Measurements from ENCODE around the gene GNA14.
"Not testable (repeated sequence)": the region's sequence is repeated elsewhere in the genome, so short reads cannot be mapped to it uniquely, and the experiment has no call there.

GNA14 gene

GRCh38 chr9:77643871-77644270 is 4.3 kb downstream of the GNA14 start:
- DNase-seq (ENCODE audit: low read depth): no peak

DNA sequence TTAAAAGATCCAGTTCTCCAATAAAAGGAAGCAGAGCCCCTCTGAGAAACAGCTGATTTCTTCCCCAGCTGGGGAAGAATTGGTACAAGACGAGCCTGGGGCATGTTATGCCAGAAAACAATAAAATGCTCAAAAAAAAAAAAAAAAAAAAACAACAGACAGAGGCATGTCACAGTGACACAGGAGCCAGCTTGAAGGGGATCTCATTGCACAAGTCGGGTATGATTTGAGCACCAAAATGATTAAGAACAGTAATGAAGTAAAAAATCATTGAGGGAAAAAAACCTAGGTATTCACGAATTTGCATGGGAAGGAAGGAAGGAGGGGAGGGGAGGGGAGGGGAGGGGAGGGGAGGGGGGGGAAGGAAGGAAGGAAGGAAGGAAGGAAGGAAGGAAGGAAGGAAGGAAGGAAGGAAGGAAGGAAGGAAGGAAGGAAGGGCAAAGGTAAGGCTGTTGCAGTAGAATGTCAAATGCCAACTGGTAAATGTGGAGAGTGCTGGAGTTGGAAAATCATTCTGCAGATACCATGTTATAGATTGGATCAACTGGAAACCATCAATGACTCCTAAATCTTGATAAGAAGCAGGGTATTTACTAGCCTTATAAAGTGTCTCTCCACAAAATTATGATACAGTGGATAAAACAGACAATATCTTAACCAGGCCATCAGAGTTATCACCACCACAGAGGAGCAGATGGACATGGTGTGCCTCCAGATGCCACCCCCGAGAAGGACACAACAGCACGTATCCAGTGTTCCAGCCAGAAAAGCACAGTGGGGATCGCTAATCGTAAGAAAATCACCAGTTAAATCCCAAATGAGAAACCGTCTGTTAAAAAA is 7.2 kb downstream of the GNA14 start:
- DNase-seq (ENCODE audit: low read depth): no peak

DNA sequence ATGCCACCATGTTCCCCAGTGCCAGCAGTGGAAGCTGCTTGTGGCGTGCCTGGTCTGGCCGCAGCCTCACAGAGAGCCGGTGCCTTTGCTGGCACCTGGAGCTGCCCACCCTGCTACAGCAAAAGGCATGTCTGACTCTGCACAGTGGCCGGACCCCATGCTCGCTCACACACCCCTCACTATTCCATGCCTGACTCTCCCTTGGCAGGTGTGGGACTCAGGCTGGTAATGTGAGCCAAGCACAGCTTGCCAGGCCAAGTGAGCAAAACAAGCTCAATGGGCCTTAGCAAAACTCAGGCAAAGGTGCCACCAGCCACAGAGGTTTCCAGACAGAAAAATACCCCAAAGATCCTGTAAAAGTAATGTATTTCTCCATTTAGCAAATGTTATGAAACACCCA is 15.5 kb downstream of the GNA14 start:
- no peak for DNase-seq (ENCODE audit: low read depth)

DNA sequence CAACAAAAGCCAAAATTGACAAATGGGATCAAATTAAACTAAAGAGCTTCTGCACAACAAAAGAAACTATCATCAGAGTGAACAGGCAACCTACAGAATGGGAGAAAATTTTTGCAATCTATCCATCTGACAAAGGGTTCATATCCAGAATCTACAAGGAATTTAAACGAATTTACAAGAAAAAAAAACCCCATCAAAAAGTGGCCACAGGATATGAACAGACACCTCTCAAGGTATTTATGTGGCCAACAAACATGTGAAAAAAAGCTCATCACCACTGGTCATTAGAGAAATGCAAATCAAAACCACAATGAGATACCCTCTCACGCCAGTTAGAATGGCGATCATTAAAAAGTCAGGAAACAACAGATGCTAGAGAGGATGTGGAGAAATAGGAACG is 19.3 kb downstream of the GNA14 start:
- DNase-seq (ENCODE audit: low read depth): not testable (repeated sequence)

DNA sequence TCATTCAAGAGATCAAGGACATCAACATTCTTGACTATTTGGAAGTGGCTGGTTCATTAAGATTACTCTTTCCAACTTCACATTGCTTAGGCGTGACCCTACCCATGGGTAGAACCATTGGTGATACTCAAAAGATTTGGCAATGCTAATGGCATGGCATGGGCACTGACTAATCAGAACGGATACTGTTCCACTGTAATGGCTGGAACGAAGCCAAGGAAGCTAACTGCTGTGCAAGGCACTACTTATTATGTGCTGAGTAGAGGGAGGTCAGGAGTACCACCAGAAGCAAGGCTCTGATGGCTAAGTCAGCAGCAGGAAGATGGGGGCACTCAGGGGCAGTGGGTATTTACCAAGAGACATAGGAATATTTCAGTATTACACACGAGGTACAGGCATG is 31.9 kb downstream of the GNA14 start:
- DNase-seq (ENCODE audit: low read depth): no peak

DNA sequence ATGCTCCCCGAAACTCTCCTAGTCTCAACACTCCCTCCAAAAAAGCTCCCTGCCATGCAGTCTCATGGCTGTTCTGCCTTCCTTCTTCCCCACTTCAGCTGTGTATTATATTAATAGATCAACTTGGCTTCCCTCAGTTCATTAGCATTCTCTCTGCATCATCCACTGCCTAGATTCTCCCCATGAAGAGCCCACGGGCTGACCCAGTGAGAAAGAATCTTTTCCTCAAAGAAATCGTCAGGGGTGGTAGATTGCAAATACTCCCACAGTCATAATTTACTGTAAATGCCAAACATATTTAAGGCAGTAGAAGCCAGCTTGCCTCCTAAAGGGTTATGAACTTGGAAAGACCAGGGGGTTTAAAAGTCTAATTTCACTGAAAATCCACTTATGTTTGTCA is 33.5 kb downstream of the GNA14 start:
- DNase-seq (ENCODE audit: low read depth): no peak

DNA sequence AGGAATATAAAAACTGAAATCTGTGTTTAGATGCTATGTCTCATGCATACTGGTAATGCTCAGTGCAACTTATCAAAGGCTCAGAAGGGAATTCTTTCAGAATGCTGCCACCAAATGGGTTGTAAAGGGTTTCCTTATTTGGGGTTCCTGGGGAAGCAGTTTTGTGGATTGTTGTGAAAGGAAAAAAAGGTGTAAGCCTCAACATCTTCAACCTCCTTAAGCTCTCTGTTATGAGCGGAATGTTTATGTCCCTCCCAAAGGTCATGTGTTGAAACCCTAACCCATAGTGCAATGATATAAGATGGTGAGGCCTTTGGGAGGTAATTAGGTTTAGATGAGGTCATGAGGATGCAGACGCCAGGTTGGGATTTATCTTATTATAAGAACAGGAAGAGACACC is 41.6 kb downstream of the GNA14 start:
- DNase-seq (ENCODE audit: low read depth): no peak

DNA sequence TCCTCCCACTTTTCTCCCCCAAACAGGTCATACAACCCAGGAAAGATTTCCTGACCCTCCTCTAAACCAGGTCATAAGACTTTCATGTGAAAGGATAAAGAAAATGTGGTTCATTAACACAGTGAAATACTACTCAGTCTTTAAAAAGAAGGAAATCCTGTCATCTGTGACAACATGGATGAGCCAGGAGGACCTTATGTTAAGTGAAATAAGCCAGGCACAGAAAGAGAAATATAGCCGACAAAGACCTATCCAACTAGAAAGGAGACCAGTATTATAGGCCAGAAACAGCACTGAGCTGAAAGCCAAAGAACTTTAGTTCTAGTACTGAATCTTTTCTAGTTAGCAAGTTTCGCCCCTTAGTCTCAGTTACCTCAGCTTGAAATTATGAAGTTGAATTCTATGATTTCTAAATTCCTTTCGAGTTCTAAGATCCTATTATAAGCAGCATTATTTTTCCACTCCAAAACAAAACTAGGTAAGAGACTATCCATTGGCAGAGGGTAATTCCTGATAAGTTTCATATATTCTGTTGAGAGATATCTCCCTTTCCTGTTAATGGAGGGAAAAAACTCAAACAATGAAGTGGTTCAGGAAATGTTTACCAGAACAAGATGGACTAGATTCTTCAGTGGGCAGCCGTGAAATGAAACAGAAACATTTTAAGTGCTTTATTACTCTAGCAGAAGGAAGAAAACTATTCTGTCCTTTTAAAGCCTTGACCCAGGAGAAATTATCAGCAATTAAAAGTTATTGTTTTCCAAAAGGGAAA is 42.5 kb downstream of the GNA14 start:
- no peak for DNase-seq (ENCODE audit: low read depth)

DNA sequence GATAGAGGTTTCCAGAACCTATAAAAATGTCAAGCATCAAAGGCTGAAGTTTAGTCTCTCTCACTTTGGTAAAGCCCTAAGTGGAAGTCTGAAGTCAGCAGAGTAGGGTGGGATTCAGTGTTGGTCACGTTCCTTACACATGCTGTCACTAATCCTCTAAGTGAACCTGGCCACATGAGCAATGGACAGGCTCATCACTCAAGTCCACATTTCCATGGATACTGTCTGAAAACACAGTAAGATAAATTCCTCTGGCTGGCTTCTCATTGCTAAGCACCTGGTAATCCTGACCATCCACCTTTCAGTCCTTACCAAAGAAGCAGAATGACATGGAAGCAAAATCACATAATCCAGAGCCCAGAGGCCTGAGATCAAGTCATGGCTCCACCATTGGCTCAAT is 43.8 kb downstream of the GNA14 start:
- DNase-seq (ENCODE audit: low read depth): no peak

DNA sequence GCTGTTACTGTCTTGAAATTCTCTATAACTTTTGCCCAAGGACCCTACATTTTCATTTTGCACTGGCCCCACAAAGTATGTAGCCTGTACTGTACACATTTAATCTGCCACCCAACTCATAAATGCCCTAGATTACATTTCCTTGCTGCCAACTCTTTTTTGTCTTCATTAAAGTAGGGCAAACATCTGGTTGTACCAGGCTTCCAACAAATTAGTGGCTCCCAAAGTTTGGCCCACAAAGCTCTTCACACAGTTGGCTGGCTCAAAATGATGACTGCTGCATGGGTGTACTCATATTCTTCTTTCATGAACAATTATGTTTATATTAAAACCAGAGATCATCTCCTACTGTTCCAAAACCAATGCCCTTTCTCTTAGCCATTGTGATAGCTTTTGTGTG is 45.3 kb downstream of the GNA14 start:
- no peak for DNase-seq (ENCODE audit: low read depth)

- DNase-seq (ENCODE audit: low read depth): no peak
These were observed 46.5 kb downstream of the GNA14 start for GRCh38 chr9:77601476-77602099.

DNA sequence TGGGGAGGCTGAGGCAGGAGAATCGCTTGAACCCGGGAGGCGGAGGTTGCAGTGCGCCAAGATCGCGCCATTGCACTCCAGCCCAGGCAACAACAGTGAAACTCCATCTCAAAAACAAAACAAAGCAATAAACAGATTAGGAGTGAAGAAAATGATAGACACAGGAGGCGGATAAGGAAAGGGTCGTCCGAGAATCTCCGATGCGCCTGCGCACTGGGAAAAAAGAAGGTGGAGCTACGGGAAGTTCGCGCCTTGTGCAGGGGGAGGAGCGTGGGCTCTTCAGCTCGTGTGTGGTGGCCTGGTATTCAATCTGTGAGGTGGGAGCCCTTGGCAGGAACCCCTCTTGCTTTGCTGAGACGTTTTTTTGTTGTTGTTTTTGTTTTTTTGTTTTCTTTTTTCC is 47.3 kb downstream of the GNA14 start:
- no peak for DNase-seq (ENCODE audit: low read depth)

DNA sequence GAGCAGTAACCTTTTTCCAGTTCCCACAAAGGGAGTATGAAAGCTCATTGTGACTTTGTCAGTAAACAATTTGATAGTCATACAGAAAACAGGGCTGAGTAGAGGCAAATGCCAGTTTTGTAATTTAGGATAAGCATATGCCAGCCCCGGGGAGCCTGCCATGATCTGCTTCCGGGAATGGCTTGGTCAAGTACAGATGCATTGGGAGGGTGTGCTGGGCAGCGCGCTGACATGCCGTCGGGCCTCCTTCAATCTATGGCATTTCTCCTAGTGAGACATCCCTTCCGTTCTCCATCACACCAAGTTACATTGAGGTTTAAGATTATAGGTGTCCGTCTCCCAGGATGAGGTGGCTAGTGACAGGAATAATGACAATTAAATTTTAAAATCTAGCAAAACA is 48.6 kb downstream of the GNA14 start:
- DNase-seq (ENCODE audit: low read depth): no peak

DNA sequence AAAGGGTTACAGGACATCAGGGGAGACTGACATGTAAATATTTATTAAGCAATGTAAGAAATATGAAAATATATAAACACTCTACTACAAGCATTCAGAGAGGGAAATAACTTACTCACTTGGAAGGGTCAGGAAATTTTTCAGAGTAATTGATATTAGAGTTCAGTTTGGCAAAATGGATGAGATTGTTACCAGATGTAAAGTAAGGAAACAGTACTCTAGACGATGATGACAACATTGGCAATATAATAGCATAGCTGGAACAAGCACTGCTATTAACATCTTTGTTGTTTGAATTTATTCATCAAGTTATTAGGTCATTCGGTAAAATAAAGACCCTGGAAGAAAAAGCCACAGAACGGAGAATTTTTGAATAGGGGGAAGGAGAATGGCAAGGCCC is 49.1 kb downstream of the GNA14 start:
- no peak for DNase-seq (ENCODE audit: low read depth)

DNA sequence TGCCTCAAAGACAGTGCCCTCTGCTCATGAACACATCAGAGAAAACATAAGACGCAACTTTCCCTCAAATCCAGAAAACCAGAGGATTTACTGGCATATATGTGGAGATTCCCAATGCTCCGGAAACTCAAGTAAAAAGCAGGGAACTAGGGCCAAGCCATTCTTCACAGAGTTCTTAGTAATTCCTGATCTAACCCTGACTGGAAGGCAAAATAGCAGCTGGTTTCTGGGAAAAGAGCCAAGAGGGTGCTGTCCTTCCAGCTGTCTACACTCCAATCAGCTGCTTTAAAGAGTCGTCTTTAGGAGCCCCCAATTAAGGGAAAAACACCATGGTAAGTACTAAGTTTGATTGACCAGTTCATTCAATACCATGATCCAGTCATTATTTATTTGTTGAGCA is 49.6 kb downstream of the GNA14 start:
- DNase-seq (ENCODE audit: low read depth): no peak

DNA sequence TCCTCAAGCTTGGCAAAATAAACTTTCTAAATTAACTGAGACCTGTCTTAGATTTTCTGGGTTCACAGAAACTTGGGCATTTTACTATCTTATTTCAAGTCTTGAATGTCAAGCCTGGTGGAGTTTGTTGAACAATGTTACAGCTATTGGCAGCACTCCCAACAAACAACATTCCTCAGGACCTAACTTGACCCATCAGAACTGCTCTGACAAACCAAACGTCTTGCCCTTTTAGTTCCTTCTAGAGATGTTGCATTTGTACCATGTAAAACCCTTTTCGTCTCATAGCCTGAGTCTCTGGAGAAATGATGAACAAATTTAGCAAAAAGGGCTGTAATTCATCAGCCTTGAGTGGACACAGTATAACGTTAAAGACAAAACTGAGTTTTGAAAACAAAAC is 51.1 kb downstream of the GNA14 start:
- DNase-seq (ENCODE audit: low read depth): no peak

GRCh38 chr9:77595426-77596095 is 52.6 kb downstream of the GNA14 start:
- no peak for DNase-seq (ENCODE audit: low read depth)

DNA sequence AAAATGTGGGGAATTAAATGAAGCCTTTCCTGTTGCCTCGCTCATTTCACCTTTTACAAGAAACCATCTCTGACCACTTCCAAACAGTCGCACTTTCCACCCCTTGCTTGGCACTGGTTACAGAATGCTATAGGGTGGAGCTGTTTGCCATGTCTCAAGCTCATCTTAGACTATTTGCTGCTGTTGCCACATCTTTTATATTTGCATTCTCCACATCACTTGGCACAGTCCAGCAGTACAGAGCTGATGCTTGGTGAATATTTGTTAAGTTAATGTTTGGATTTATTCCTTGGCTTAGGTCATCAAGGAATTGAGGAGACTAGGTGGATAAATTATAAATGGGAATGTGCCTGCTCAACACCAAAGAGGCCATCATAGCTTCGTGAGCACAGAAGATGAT is 53.2 kb downstream of the GNA14 start:
- DNase-seq (ENCODE audit: low read depth): no peak

DNA sequence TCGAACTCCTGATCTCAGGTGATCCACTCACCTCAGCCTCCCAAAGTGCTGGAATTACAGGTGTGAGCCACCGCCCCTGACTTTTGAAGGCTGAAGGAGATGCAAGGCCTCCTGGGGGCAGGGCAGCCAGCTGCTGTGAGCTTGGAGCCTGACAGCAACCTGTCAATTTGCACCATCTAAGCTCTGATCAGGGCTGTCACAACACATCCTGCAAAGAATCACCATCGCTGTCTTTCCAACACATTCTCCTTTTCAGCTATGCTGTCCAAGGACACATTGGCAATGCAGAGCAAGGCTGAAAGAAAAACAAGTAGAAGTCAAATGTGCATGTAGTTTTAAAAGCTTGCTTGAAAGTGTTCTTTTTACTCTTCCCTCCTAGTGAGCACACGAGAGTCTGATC is 54.6 kb downstream of the GNA14 start:
- DNase-seq (ENCODE audit: low read depth): no peak

- no peak for DNase-seq (ENCODE audit: low read depth)
These were observed 55.6 kb downstream of the GNA14 start for GRCh38 chr9:77592476-77592875.

DNA sequence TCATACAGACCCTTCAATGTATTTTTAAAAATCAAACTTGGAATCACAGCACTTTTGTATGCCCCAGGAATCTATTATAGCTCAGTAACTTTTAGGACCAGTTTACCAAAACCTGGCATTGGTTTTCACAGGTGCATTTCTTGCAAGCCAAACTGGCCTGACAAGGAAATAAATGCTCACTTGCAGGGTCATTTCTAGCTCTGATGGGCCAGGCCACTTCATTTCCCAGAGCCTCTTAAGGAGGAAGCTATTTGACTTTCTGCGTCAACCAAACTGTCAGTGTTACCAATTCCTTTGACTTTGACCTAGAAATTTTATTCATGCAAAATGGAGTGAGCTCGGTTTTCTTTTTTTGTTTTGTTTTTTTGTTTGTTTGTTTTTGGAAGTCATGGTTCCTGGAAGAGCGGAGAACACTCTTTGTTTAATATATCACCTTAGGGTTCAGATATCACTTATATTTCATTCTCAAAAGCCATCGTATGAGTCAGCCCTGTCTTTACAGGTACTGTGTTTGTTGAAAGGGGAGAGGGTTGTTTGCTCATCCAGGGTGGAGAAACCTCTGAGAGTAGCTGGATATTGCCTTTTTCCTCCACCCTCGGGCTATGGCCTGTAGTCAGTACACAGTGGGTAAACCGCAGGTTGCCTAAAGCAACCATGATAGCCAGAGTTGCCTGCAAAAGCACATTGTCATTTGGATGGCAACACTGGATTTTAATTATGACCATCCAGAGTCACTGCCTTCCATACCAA is 58.9 kb downstream of the GNA14 start:
- no peak for DNase-seq (ENCODE audit: low read depth)

Data from activated T-cell treated with anti-CD3 and anti-CD28 coated beads for 48 hours (primary cell).